ENCODE results near the gene HOXA4.
A peak's percentile ranks its signal among the peaks of the same experiment; 100 is the strongest.

Gene HOXA4
- total RNA-seq: 0 reads per million in 2 experiments

DNA sequence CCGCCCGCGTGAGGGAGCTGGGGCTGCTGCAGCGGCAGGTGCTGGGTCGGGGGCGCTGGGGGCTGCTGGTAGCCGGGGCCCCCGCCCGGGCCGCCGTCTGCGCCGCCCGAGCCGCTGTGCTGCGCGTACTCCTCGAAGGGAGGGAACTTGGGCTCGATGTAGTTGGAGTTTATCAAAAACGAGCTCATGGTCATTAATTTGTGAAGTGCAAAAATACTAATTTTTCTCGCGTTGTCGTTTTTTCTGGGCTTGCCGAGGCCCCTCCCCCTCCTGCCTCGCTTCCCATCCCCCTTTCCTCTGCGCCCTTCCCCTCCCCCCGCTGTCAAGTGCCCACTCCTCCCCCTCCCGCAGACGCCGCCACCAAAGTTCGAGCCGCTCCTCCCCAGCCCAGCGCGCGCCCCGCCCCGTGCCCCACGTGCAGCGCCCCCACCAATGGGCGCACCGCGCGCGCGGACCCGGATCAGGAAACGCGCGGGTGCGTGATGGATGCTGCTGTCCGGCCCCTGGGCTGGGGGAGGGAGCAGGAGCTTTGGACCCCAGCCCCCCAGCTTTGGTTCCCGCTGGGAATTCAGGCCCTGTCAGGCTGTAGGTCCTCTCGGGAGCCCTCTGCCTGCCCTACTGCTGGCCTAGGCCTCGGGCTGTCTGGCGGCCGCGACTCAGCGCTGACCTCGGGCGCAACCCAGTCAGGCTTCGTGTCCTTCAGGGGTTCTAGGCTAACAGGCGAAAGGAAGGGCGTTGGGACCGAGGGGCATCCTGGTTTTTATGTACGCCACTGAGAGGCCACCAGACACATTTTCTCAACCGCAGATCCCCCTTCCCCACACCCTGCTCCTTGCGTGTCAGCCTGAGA, at the start of gene HOXA4:
HOXA4 (minus strand) TSS at position 218 of the 850 bp plus-strand sequence; CDS start at position 194, 24 bp downstream.
- peak; percentile 46 for DNase-seq (ENCODE audit: low read depth)

DNA sequence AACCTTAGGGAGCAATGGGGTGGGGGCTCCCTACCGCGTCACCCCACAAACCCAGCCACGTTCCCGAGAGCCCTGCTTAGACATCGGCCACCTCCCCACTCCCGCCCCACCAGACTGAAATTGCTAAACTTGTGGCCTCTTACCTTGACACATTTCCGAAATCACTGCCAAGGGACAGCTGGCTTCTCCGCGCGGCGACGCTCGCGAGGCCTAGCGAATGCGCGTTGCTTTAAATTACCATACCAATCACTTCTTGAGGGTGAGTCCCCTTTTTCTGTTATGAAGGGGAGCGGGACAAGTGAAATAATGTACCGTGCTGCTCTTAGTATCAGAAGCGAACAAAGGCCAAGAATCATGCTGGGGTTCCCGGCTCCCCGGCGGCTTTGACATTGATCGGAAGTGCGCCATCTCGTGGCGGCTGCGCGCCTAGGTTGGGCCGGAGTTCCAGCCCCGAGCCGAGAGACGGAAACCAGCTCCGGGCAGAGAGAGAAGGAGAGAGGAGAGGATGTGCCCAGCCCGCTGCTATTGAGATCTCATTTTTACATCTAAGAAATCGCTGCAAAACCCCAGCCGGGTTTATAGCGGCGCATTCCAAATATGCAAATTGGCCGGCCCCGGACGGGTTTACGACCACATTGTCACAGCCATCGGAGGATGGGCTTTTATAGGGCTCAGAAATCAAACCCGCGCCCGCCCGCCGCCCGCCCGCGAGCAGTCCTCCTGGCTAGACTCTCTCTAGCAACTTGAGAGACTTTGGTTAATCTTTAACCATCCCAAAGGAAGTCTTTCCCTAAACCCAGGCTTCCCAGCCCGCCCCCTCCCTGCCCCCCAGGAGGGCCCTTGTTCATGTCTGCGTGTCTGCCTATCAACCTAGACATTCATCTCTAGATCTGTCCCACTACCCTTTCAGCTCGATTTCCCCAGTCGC, 49.2 kb upstream of the HOXA4 start:
- DNase-seq (ENCODE audit: low read depth): no peak

DNA sequence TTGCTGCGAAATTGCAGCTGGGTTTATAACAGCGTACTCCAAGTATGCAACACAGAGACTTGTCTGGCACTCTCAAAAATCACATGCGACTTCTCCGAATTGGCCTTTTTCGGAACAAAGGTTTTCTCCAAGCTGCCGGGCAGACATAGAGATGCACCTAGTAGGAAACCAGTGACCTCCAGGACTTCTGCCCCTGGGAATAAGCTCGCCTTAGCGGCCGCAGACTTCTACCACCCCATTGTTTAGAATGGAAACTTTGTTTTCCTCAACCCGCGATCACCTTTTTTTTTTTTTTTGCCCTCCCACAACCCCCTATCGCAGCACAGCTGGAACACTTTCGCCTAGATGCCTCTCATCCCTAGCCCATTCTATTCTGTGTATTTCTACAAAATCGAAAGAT, 48.5 kb upstream of the HOXA4 start:
- DNase-seq (ENCODE audit: low read depth): no peak

- no peak for DNase-seq (ENCODE audit: low read depth)
Observed at GRCh38 chr7:27178366-27178765, 47.8 kb upstream of the HOXA4 start.

DNA sequence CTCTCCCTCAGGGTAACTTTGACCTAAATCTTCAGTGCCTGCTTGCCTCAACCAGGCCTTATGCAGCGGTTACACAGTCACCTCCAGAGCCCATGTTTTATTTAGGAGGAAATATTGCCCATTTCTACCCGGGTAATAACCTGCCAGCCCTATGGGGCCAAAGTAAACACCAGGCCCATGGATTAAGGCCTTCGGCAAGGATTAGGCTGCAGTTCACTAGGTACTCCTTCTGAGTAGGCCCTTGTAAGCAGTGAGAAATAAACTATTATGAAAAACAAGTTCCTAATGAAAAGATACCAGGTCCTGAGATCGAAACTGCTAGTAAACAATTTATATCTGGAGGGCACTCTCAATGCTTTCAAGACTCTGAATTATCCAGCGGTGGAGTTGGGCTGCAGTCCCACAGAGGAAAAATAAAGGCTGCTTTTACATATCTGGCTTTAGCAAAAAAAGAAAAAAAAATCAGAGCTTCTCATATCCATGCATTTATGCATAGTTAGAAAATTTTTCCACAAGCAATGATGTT, 47.3 kb upstream of the HOXA4 start:
- no peak for DNase-seq (ENCODE audit: low read depth)

- no peak for DNase-seq (ENCODE audit: low read depth)
Observed at GRCh38 chr7:27176962-27177794, 46.6 kb upstream of the HOXA4 start.

- no peak for DNase-seq (ENCODE audit: low read depth)
Observed at GRCh38 chr7:27176524-27176845, 45.9 kb upstream of the HOXA4 start.

DNA sequence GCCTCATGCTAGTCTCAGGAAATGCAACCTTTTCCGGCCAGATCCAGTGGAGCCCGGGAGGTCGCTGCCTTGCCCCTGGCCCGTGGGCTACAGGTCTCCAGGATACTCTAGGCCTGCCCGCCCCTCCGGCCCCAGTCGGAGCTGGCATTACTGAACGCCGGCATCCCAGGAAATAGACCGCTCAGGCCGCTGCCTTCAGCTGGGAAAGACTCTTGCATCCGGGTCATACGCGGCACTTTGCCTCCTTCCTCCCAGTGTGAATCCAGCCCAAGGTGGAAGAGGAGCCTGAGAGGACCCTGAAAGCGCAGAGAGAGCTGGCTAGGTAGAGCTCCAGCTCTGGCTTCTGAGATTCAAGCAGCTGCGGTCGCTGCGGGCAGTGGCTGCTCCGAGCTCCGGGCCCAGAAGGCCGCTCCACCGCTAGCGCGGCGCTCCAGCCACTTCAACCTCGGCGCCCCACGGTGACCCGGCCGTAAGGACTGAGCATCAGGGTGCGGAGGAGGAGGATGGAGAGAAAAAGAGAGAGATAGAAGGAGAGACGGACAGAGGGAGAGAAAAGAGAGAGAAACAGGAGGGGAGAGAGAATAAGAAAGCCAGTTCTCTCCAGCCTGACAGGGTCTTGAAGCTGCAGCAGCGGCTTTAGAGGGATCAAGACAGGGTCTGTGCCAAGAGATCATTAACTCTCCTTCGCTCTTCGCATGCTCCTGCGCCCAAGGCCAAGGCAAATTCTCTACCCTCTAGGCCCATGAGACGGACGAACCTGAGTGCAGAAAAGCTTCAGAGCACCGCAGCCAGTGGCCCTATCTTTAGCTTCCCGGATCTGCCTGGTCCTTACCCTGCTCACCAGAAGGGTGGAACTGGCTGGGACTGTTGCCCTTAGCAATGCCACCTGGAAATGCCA, 45.3 kb upstream of the HOXA4 start:
- DNase-seq (ENCODE audit: low read depth): no peak

DNA sequence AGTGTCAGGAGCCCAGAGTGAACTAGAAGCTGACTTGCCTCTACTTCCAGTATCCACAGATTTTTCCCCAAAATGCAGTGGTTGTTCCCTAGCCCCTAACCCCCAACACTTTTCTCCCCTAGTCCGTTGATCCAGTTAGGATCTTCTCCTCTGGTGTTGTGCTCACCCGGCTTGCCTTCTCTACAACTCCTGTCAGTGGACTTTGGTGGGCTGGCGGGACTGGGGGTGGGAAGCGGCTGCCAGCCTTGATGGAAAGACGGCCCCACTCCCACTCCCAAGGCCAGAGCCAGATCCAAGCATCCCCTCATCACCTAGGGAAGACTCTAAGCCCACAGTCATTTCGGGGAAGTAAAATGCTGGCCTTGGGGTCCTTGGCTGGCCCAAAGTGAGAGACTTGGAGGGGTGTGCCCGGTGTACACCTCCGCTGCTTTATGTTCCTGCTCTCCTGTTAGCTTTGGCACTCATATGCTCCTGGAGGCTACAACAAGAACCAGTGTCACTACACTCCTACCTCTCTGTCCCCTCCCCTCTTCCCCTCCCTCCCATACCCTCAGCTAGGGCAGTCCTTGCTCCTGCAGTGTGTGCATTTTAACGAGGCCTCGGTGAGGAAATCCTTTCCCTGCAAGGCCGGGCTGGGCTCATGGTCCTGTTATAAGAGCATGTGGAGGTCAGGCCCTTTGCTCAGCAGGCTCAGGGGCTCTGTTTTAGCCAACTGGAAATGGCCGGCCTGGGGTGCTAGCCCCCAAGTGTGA, 44.5 kb upstream of the HOXA4 start:
- DNase-seq (ENCODE audit: low read depth): no peak

GRCh38 chr7:27173956-27174873, 43.7 kb upstream of the HOXA4 start, which contains the start of gene HOXA10:
Gene HOXA10, minus strand, starts transcription at chr7:27174320. Its CDS starts 14 bp downstream, at chr7:27174306.
- no peak for DNase-seq (ENCODE audit: low read depth)

DNA sequence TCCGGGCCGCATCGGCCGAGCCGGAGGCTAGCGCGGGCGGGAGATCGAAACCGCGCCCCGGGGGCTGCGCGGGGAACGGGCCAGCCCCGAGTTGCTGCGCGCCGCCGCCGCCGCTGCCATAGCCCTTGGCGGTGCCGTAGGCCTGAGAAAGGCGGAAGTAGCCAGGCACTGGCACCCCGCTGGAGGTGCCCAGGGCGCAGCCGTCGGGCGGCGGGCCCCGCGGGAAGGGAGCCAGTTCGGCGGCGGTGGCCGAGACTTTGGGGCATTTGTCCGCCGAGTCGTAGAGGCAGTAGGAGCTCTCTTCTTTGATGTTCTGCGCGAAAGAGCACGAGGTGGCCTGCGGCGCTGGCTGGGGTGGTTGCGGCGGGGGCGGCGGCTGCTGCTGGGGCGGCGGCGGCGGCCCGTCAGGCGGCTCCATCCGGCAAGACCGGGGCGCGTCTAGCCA, 43.0 kb upstream of the HOXA4 start:
- DNase-seq (ENCODE audit: low read depth): no peak

- no peak for DNase-seq (ENCODE audit: low read depth)
Observed at GRCh38 chr7:27172823-27173510, 42.4 kb upstream of the HOXA4 start.

DNA sequence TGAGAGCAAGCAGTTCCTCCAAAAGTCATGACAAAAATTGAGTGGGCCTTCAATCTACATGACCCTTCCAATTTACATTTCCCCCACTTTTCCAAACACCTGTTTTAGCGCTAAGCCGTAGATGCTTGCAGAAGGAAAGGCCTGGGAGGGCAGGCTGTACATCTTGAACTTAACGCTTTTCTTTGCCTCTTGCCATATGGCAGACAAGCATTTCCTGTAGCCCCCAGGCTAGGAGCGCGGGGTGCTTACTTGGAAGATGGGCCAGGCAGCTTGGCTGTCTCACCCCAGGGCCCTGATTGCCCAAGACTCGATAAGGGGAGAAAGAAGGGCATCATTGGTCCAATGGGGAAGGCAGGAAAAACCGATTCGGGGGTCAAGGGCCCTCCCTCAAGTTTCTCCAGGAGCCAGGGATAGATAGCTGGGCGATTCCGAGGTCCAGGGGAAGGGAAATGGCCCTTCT, 41.8 kb upstream of the HOXA4 start:
- no peak for DNase-seq (ENCODE audit: low read depth)

DNA sequence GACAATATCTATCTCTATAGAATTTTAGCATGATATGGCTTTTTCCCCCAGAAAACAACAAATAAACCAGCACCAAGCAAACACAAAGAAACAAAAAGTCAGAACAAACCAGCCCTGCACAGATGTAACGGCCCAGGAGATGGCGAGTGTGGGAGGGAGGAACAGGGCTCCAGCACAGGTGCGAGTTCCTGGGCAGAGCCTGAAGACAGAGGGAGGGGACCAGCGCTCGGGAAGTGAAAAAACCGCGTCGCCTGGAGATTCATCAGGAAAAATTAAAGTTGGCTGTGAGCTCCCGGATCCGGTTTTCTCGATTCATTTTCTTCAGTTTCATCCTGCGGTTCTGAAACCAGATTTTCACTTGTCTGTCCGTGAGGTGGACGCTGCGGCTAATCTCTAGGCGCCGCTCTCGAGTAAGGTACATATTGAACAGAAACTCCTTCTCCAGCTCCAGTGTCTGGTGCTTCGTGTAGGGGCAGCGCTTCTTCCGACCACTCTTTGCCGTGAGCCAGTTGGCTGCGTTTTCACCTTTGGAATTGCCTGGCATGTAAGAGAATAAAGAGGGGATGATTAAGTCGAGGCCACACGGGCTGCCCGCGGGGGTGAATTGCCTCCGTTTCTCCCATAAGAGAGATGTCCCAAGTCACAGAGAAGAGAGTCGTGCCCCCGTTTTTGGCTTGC, 41.2 kb upstream of the HOXA4 start:
- no peak for DNase-seq (ENCODE audit: low read depth)

- DNase-seq (ENCODE audit: low read depth): no peak
Observed at GRCh38 chr7:27171325-27171636, 40.7 kb upstream of the HOXA4 start.

GRCh38 chr7:27170426-27171324, 40.1 kb upstream of the HOXA4 start:
- no peak for DNase-seq (ENCODE audit: low read depth)
